Left forelimb (tissue), 1 donor: Measurements from ENCODE around the gene HMCN2.
"Not testable (repeated sequence)": the region's sequence is repeated elsewhere in the genome, so short reads cannot be mapped to it uniquely, and the experiment has no call there.

Experiments used
- DNase-seq: peaks from one replicate; pipeline ENCODE4 v3.0.0-alpha.2; 2018; ENCODE audit warnings: low spot score

Gene HMCN2

GRCh38 chr9:130391866-130392265, 126.3 kb downstream of the HMCN2 start:
- no peak for DNase-seq

DNA sequence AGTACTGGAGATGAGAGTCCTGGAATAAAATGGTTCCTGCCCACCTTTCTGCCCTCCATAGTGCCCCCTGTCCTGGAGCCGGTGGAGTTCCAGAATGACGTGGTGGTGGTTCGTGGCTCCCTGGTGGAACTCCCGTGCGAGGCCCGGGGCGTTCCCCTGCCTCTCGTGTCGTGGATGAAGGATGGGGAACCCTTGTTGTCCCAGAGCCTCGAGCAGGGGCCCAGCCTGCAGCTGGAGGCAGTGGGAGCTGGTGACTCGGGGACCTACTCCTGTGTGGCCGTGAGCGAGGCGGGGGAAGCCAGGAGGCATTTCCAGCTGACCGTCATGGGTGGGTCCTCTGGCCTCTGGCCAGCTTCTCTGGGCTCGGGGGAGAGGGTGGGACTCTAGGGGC, 128.1 kb downstream of the HMCN2 start:
- DNase-seq: no peak

- DNase-seq: no peak
These were observed 128.8 kb downstream of the HMCN2 start for GRCh38 chr9:130394320-130394719.

GRCh38 chr9:130394814-130395470, 129.4 kb downstream of the HMCN2 start:
- DNase-seq: no peak

DNA sequence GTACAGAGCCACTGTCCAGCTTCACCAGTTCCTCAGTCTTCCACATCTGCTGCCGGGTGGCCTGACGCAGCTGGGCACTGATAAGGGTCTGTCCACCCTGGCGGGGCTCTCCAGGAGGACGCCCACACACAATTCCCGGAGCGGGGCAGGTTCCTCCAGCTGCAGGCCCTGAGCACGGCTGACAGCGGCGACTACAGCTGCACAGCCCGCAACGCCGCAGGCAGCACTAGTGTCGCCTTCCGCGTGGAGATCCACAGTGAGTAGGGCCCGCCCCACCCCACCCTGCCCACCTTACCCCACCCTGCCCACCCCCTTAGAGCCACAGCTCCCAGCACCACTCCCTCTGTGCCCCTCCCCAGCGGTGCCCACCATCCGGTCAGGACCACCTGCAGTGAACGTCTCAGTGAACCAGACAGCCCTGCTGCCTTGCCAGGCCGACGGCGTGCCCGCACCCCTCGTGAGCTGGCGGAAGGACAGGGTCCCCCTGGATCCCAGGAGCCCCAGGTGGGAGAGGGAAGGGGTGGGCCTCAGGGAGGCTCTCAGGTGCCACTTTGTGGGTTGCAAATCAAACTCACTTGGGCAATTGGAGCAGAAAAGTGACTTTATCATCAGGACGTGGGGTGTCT, 130.4 kb downstream of the HMCN2 start:
- no peak for DNase-seq

DNA sequence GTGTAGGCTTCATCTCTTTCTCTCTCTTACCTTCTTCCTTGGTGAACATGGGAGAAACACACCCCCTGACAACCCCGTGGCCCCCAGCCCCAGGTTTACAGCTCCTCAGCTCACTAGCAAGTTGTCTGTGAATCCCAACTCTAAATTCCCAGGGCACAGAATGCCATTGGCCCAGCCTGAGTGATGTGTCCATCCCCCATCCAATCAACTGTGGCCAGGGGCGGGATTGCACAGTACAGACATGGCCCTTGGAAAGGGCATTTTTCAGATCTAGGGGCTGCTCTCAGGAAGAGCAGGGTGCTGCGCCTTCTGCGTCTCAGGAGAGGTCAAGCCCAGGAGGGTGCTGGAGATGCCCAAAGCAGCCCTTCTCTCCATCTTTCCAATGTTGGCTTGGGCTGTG, 131.0 kb downstream of the HMCN2 start:
- no peak for DNase-seq

DNA sequence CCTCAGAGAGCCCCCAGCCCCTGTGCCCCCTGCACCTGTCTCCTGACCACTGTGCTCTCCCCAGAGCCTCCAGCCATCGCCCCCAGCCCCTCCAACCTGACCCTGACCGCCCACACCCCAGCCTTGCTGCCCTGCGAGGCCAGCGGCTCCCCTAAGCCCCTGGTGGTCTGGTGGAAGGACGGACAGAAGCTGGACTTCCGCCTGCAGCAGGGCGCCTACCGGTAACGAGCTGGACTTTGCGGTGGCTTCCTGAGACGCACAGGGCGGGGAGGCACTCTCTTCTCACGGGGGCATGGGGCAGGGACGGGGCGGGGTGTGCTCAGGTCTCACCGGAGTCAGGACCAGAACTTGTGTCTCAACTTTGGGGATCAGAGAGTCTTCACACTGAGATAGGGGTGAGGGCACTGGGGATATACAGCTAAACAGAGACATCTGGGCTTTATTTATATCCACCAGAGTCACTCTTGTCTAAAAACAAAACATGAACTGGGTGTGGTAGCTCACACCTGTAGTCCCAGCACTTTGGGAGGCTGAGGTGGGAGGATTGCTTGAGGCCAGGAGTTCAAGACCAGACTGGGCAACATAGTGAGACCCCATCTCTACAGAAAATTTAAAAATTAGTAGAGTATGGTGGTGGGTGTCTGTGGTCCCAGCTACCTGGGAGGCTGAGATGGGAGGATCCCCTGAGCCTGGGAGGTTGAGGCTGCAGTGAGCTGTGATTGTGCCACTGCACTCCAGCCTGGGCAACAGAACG, 133.1 kb downstream of the HMCN2 start:
- DNase-seq: no peak

- DNase-seq: no peak
These were observed 134.2 kb downstream of the HMCN2 start for GRCh38 chr9:130399768-130400167.

- DNase-seq: no peak
These were observed 135.3 kb downstream of the HMCN2 start for GRCh38 chr9:130400870-130401269.

- DNase-seq: not testable (repeated sequence)
These were observed 136.2 kb downstream of the HMCN2 start for GRCh38 chr9:130401742-130402141.

GRCh38 chr9:130402243-130402642, 136.7 kb downstream of the HMCN2 start:
- no peak for DNase-seq

GRCh38 chr9:130402645-130403440, 137.3 kb downstream of the HMCN2 start:
- no peak for DNase-seq

GRCh38 chr9:130405657-130406257, 140.2 kb downstream of the HMCN2 start:
- DNase-seq: no peak

DNA sequence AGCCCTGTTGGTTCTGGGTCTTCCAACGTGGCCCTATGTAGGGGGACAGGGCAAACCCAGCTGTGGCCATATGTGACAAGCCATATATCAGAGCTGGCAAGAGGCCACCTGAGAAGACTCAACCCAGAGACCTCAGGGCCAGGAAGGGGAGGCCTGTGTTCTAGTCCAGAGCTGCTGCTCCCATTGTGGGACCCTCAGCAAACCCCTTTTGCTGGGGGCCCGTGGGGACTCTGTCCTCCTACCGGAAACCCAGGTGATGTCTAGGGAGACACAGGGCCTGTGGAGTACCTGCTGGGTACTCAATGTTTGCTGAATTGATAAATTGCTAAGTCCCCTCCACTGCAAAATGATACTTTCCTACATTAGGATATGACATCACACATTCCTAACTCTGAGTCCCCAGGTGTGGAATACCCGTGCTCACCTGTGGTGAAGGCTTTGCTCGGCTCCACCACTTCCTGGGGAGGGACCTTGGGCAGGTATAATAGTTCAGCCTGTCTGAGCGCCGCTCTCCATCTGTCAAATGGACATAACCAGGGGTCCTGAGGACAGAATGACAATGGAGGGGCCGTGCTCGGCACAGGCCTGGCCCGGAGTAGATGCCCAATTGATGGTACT, 140.8 kb downstream of the HMCN2 start:
- DNase-seq: no peak

- DNase-seq: no peak
These were observed 142.5 kb downstream of the HMCN2 start for GRCh38 chr9:130407916-130408663.

- DNase-seq: no peak
These were observed 143.1 kb downstream of the HMCN2 start for GRCh38 chr9:130408669-130409068.

- no peak for DNase-seq
These were observed 143.7 kb downstream of the HMCN2 start for GRCh38 chr9:130409246-130409645.

DNA sequence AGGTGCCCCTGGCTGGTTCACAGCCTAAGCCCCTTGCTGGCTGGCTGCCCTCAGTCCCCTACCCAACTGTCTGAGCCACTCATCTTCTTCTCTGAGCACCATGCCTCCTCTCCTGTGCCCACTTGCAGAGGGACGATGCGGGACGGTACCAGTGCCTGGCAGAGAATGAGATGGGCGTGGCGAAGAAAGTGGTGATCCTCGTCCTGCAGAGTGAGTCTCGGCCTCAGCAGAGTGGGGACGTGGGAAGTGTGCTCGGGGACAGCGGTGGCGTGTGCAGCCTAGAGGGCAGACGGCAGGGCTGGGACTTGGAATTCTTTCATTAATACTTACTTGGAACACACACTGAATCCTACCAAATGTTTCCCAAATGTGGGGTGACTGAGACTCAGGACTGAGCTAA, 144.9 kb downstream of the HMCN2 start:
- DNase-seq: no peak

GRCh38 chr9:130411566-130411915, 146.0 kb downstream of the HMCN2 start:
- no peak for DNase-seq

- DNase-seq: no peak
These were observed 148.6 kb downstream of the HMCN2 start for GRCh38 chr9:130414081-130414731.
